ENCODE results near the gene PRSS57.

DNA sequence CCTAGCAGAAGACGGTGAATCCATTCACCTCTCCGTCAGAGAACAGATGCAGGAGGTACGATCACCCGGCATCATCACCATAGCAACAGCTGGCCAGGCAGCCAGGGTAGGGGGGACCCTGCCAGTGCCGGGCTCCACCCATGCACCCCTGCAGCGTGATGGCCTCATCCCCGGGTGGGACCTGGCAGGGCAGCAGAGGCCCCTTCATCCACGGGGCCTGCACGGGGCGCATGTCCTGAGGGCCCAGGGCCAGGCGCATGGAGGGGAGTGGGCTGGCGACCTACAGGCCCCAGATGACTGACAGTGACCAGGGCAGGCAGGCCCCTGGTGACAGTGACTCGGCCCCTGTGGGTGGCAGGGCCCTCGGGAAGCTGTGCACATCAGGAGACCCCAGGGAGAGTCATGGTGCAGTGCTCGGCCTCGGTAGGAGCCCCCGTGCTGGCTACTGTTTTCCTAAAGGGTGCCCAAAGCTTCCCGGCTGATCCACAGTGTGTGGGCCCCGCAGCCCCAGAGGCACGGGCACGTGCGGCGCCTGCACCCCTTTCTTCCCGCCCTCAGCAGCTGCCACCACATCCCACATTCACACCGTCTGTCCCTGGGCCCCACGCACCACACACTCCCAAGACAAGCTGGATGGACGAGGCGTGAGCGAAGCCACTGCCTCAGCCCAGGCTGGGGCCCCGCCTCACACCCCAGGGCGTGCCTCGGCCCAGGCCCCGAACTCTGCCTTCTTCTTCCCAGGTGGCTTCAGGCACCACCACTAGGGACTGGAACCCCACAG, 37.0 kb downstream of the PRSS57 start:
- TF ChIP-seq, protein P1, sequence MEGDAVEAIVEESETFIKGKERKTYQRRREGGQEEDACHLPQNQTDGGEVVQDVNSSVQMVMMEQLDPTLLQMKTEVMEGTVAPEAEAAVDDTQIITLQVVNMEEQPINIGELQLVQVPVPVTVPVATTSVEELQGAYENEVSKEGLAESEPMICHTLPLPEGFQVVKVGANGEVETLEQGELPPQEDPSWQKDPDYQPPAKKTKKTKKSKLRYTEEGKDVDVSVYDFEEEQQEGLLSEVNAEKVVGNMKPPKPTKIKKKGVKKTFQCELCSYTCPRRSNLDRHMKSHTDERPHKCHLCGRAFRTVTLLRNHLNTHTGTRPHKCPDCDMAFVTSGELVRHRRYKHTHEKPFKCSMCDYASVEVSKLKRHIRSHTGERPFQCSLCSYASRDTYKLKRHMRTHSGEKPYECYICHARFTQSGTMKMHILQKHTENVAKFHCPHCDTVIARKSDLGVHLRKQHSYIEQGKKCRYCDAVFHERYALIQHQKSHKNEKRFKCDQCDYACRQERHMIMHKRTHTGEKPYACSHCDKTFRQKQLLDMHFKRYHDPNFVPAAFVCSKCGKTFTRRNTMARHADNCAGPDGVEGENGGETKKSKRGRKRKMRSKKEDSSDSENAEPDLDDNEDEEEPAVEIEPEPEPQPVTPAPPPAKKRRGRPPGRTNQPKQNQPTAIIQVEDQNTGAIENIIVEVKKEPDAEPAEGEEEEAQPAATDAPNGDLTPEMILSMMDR (conservative IDR thresholded peaks at IDR 0.05; ENCODE audit: low read depth, low read length): no peak
- TF ChIP-seq EZH2 (IDR thresholded peaks at IDR 0.05; ENCODE audit: borderline replicate concordance, low read depth, low read length, poor library complexity, severe bottlenecking): no peak

Data from A673 (cell line).